ENCODE measurements around the gene LZIC.

Gene LZIC

DNA sequence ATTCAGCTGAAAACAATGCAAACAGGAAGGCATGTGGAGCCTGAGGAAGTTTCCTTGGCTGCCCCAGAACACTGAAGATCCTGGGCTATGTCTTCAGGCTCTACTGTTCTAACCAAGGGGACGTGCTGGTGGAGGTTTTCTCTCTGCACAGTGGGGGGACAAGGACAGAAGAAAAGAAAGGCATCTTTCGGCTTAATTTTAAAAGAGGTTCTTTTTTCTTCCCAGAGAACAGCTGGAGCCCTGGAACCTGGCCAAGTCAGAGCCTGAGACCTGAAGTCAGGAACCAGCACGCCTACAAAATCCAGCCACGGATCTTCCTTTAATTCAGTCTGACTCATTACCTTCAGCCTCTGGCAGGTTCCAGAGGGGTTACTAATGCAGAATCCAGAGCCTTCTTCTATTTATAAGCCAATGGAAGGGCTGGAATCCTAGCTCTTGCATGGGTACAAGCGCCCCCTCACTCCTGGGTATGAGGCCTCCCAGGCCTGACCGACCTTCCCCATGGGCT is 52.9 kb downstream of the LZIC start:
- peak overlapping the region; percentile 97 for H3K27ac ChIP-seq (ENCODE audit: poor library complexity, severe bottlenecking)
- H3K4me3 ChIP-seq (ENCODE audit: severe bottlenecking), result no peak overlapping the region
- ATAC-seq (ENCODE audit: low read depth) (peak; percentile 89), DNase-seq (ENCODE audit: low spot score) (peak; percentile 95)
- H3K36me3 ChIP-seq (ENCODE audit: low read depth), result peaks cover 22% of the 10 kb centered on the region
- no peaks in the 10 kb centered on the region for H3K9me3 ChIP-seq (ENCODE audit: severe bottlenecking)
- peaks cover 56% of the 10 kb centered on the region for H3K4me1 ChIP-seq (ENCODE audit: insufficient read depth, poor library complexity, severe bottlenecking)
- TF ChIP-seq, protein P1, sequence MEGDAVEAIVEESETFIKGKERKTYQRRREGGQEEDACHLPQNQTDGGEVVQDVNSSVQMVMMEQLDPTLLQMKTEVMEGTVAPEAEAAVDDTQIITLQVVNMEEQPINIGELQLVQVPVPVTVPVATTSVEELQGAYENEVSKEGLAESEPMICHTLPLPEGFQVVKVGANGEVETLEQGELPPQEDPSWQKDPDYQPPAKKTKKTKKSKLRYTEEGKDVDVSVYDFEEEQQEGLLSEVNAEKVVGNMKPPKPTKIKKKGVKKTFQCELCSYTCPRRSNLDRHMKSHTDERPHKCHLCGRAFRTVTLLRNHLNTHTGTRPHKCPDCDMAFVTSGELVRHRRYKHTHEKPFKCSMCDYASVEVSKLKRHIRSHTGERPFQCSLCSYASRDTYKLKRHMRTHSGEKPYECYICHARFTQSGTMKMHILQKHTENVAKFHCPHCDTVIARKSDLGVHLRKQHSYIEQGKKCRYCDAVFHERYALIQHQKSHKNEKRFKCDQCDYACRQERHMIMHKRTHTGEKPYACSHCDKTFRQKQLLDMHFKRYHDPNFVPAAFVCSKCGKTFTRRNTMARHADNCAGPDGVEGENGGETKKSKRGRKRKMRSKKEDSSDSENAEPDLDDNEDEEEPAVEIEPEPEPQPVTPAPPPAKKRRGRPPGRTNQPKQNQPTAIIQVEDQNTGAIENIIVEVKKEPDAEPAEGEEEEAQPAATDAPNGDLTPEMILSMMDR (IDR thresholded peaks at IDR 0.05; ENCODE audit: poor library complexity, severe bottlenecking), result no peak
- no peaks in the 10 kb centered on the region for H3K27me3 ChIP-seq (ENCODE audit: insufficient read depth, poor library complexity, severe bottlenecking)

DNA sequence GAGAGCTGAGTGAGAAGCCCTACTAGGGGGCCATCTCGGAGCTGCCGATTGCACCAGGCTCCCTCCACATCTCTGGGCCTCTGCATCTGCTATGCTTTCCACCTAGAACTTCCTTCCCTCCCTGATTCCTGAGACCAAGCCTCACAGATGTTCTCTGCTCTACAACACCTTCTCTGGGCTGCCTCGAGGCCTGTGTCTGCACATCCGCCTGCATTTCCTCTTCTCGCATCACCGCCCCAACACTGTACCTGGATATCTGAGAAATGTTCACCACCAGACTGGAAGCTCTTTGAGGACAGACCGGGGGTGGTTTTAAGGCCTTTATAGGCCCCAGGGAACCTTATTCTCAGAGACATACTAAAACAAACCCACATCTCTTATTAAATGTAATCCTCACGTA is 53.8 kb downstream of the LZIC start:
- Histone ChIP-seq H3K9me3 (ENCODE audit: severe bottlenecking) (no peaks in the 10 kb centered on the region), H3K4me3 (ENCODE audit: severe bottlenecking) (no peak overlapping the region), H3K27ac (ENCODE audit: poor library complexity, severe bottlenecking) (peak overlapping the region; percentile 97), H3K27me3 (ENCODE audit: insufficient read depth, poor library complexity, severe bottlenecking) (no peaks in the 10 kb centered on the region), H3K4me1 (ENCODE audit: insufficient read depth, poor library complexity, severe bottlenecking) (peaks cover 55% of the 10 kb centered on the region), H3K36me3 (ENCODE audit: low read depth) (peaks cover 22% of the 10 kb centered on the region)
- DNase-seq (ENCODE audit: low spot score), result no peak
- ATAC-seq (ENCODE audit: low read depth), result no peak
- TF ChIP-seq, protein P1 (IDR thresholded peaks at IDR 0.05; ENCODE audit: poor library complexity, severe bottlenecking), result no peak

GRCh38 chr1:9888886-9889285 is 54.3 kb downstream of the LZIC start:
- TF ChIP-seq, protein P1 (IDR thresholded peaks at IDR 0.05; ENCODE audit: poor library complexity, severe bottlenecking), result no peak
- ATAC-seq (ENCODE audit: low read depth), result no peak
- Histone ChIP-seq H3K9me3 (ENCODE audit: severe bottlenecking) (no peaks in the 10 kb centered on the region), H3K4me1 (ENCODE audit: insufficient read depth, poor library complexity, severe bottlenecking) (peaks cover 50% of the 10 kb centered on the region), H3K4me3 (ENCODE audit: severe bottlenecking) (no peak overlapping the region), H3K36me3 (ENCODE audit: low read depth) (peaks cover 22% of the 10 kb centered on the region), H3K27me3 (ENCODE audit: insufficient read depth, poor library complexity, severe bottlenecking) (no peaks in the 10 kb centered on the region), H3K27ac (ENCODE audit: poor library complexity, severe bottlenecking) (peak overlapping the region; percentile 97)
- DNase-seq (ENCODE audit: low spot score), result no peak

DNA sequence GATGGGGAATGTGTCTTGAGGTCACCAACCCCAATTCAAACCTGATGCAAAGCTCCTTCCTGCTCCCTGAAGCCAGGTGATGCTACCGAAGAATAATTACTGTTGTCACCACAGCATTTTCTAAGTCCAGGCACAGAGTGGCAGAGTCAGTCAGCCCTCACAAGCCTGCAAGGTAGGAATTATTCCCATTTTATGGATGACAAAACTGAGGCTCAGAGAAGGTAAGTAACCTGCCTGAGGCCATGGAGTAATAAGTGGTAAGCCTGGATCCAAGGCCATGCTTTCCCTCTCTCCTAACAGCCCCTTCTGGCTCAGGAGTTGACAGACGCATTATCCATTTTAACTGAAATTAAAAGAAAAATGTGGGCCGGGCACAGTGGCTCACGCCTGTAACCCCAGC is 56.1 kb downstream of the LZIC start:
- DNase-seq (ENCODE audit: low spot score) (no peak), ATAC-seq (ENCODE audit: low read depth) (no peak)
- H3K4me1 ChIP-seq (ENCODE audit: insufficient read depth, poor library complexity, severe bottlenecking), result peaks cover 48% of the 10 kb centered on the region
- H3K4me3 ChIP-seq (ENCODE audit: severe bottlenecking), result no peak overlapping the region
- TF ChIP-seq, protein P1 (IDR thresholded peaks at IDR 0.05; ENCODE audit: poor library complexity, severe bottlenecking), result no peak
- H3K9me3 ChIP-seq (ENCODE audit: severe bottlenecking), result no peaks in the 10 kb centered on the region
- peak overlapping the region; percentile 97 for H3K27ac ChIP-seq (ENCODE audit: poor library complexity, severe bottlenecking)
- H3K36me3 ChIP-seq (ENCODE audit: low read depth), result peaks cover 22% of the 10 kb centered on the region
- H3K27me3 ChIP-seq (ENCODE audit: insufficient read depth, poor library complexity, severe bottlenecking), result no peaks in the 10 kb centered on the region

DNA sequence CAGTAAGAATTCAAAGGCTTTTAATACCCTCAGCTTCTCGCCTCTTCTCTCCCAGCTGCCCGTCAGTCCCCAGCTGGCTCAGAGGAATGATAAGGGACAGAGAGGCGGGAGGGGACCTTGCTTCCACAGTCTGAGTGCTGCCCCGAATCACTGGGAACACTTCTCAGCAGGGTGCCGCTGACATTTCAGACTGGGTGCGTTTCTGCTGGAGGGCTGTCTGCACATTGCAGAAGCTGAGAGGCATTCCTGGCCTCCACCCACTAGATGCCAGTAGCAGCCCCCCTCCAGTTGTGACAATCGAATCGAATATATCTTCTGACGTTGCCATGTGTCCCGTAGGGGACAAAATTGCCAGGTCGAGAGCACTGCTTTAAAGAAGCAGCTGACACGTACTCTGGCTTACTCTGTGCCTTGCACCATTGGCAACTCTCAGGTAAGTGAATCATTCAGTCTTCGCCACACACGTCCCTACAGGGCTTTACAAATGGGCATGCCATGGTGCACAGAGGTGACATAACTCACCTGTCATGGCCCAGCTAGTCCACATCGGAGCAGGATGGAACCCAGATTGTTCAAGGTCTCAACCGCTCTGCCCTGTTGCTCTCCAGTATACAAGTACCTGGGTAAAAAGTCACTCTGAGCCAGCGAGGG is 57.0 kb downstream of the LZIC start:
- DNase-seq (ENCODE audit: low spot score), result no peak
- Histone ChIP-seq H3K4me3 (ENCODE audit: severe bottlenecking) (no peak overlapping the region), H3K27ac (ENCODE audit: poor library complexity, severe bottlenecking) (no peak overlapping the region), H3K36me3 (ENCODE audit: low read depth) (peaks cover 22% of the 10 kb centered on the region), H3K27me3 (ENCODE audit: insufficient read depth, poor library complexity, severe bottlenecking) (no peaks in the 10 kb centered on the region), H3K9me3 (ENCODE audit: severe bottlenecking) (no peaks in the 10 kb centered on the region), H3K4me1 (ENCODE audit: insufficient read depth, poor library complexity, severe bottlenecking) (peaks cover 48% of the 10 kb centered on the region)
- no peak for ATAC-seq (ENCODE audit: low read depth)
- TF ChIP-seq, protein P1 (IDR thresholded peaks at IDR 0.05; ENCODE audit: poor library complexity, severe bottlenecking), result no peak

Data from RWPE2 (cell line).